ENCODE results near the gene ATOH8. TPM values are rescaled to one million over a fixed set of nuclear protein-coding genes. Genes with fewer than 3 reads are reported as not detected.

The ATOH8 gene
- polyA plus RNA-seq, 1 donor (not counting 4 experiments of a cell fraction or from before 2014, with no cell fraction given), result not detected

DNA sequence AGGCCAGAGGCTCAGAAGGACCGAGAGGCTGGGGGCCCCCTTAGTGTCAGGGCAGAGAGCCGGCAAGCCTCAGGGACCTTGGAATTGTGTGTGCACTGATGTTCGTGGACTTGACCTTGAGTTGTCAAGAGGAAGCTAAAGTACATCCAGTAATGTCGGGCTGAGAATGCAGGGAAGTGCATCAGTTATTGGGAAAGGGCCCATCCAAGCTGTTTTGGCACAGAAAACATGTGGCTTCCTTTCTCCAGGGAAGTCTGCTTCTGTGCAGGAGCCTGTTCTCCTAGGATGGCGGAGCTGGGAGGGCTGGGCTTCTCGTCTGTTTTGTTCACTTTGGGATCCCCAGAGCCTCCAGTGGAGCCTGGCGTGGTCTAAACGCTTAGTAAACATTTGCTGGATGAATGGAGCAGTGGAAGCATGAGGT lies 23.7 kb downstream of the ATOH8 start:
- DNase-seq (ENCODE audit: low read depth, low spot score) (no peak), FAIRE-seq (no peak)
- Histone ChIP-seq H2AFZ (ENCODE audit: control insufficient read depth, low read length) (no peak overlapping the region), H3K4me2 (ENCODE audit: control insufficient read depth, extremely low read depth, insufficient read depth, low read depth, low read length) (no peak overlapping the region), H3K9me1 (ENCODE audit: control insufficient read depth, extremely low read depth, insufficient read depth, low read length) (no peaks in the 10 kb centered on the region), H3K4me3 (ENCODE audit: control insufficient read depth in 2 of 3, extremely low read depth in 1 of 3, insufficient read depth in 2 of 3, low read depth in 1 of 3, low read length in 3 of 3) (no peak overlapping the region), H3K4me1 (ENCODE audit: control insufficient read depth, extremely low read depth, insufficient read depth, low read length) (peaks cover 7% of the 10 kb centered on the region), H3K79me2 (ENCODE audit: control insufficient read depth, insufficient read depth, low read length) (no peaks in the 10 kb centered on the region), H3K36me3 (ENCODE audit: control insufficient read depth in 2 of 2, extremely low read depth in 1 of 2, insufficient read depth in 2 of 2, low read length in 2 of 2) (no peaks in the 10 kb centered on the region), H3K27ac (ENCODE audit: control insufficient read depth, insufficient read depth, low read length) (no peak overlapping the region), H4K20me1 (ENCODE audit: control insufficient read depth, extremely low read depth, insufficient read depth, low read length) (no peaks in the 10 kb centered on the region), H3K27me3 (ENCODE audit: control insufficient read depth, extremely low read depth, insufficient read depth, low read length) (peaks cover 77% of the 10 kb centered on the region), H3K9ac (ENCODE audit: control insufficient read depth, extremely low read depth, insufficient read depth, low read length) (no peak overlapping the region), H3K9me3 (ENCODE audit: control insufficient read depth, low read depth, low read length) (no peaks in the 10 kb centered on the region)
- TF ChIP-seq EZH2 (IDR thresholded peaks at IDR 0.05; ENCODE audit: low read length), result no peak
- TF ChIP-seq, protein P1, sequence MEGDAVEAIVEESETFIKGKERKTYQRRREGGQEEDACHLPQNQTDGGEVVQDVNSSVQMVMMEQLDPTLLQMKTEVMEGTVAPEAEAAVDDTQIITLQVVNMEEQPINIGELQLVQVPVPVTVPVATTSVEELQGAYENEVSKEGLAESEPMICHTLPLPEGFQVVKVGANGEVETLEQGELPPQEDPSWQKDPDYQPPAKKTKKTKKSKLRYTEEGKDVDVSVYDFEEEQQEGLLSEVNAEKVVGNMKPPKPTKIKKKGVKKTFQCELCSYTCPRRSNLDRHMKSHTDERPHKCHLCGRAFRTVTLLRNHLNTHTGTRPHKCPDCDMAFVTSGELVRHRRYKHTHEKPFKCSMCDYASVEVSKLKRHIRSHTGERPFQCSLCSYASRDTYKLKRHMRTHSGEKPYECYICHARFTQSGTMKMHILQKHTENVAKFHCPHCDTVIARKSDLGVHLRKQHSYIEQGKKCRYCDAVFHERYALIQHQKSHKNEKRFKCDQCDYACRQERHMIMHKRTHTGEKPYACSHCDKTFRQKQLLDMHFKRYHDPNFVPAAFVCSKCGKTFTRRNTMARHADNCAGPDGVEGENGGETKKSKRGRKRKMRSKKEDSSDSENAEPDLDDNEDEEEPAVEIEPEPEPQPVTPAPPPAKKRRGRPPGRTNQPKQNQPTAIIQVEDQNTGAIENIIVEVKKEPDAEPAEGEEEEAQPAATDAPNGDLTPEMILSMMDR (optimal IDR thresholded peaks at IDR 0.05 in 1 of 3, IDR thresholded peaks at IDR 0.05 in 1 of 3, conservative IDR thresholded peaks at IDR 0.05 in 1 of 3; ENCODE audit: extremely low read depth in 1 of 3, insufficient read depth in 2 of 3, low read length in 3 of 3), result no peak
- dilution Hi-C loops (cut with MboI; ENCODE audit: extremely low pct_ligation_motif_present, low sequenced_read_pairs), result no loop called here

DNA sequence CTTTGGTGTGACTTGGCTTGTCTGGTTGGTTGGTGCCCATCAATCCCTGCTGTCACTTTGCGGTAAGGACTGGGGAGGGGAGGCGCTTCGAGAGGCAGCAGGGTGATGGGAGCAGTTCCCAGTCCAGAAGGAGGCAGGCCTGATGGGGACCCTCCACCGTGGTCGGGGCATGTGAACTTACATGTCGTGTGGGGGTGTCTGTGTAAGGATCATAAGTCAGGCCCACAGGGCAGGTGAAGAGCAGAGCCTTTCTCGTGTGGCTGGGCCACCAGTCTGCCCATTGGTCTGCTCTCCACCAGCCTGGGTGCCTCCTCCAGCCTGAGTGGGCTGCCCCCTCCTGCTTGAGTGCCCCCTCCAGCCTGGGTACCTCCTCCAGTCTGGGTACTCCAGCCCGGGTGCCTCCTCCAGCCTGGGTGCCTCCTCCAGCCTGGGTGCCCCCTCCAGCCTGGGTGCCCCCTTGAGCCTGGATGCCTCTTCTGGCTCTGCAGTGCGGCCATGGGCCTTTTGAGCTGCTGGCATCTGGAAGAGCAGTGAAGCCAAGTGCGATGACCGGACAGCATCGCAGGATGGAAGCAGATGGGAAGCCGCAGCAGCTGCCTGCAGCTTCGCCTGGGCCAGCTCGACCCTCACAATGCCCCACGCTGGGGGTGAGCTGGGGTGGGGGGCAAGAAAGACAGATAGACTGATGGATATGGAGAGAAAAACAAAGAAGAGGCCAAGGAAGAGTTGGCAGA lies 25.0 kb downstream of the ATOH8 start:
- Histone ChIP-seq H3K4me2 (ENCODE audit: control insufficient read depth, extremely low read depth, insufficient read depth, low read depth, low read length) (no peak overlapping the region), H2AFZ (ENCODE audit: control insufficient read depth, low read length) (no peak overlapping the region), H3K4me1 (ENCODE audit: control insufficient read depth, extremely low read depth, insufficient read depth, low read length) (no peaks in the 10 kb centered on the region), H3K27me3 (ENCODE audit: control insufficient read depth, extremely low read depth, insufficient read depth, low read length) (peaks cover 65% of the 10 kb centered on the region), H3K4me3 (ENCODE audit: control insufficient read depth in 2 of 3, extremely low read depth in 1 of 3, insufficient read depth in 2 of 3, low read depth in 1 of 3, low read length in 3 of 3) (no peak overlapping the region), H3K9me3 (ENCODE audit: control insufficient read depth, low read depth, low read length) (no peaks in the 10 kb centered on the region), H3K36me3 (ENCODE audit: control insufficient read depth in 2 of 2, extremely low read depth in 1 of 2, insufficient read depth in 2 of 2, low read length in 2 of 2) (no peaks in the 10 kb centered on the region), H3K9ac (ENCODE audit: control insufficient read depth, extremely low read depth, insufficient read depth, low read length) (no peak overlapping the region), H3K9me1 (ENCODE audit: control insufficient read depth, extremely low read depth, insufficient read depth, low read length) (no peaks in the 10 kb centered on the region), H3K27ac (ENCODE audit: control insufficient read depth, insufficient read depth, low read length) (no peak overlapping the region), H4K20me1 (ENCODE audit: control insufficient read depth, extremely low read depth, insufficient read depth, low read length) (no peaks in the 10 kb centered on the region), H3K79me2 (ENCODE audit: control insufficient read depth, insufficient read depth, low read length) (no peaks in the 10 kb centered on the region)
- dilution Hi-C loops (cut with MboI; ENCODE audit: extremely low pct_ligation_motif_present, low sequenced_read_pairs), result no loop called here
- no peak for TF ChIP-seq EZH2 (IDR thresholded peaks at IDR 0.05; ENCODE audit: low read length)
- TF ChIP-seq, protein P1 (optimal IDR thresholded peaks at IDR 0.05 in 1 of 3, IDR thresholded peaks at IDR 0.05 in 1 of 3, conservative IDR thresholded peaks at IDR 0.05 in 1 of 3; ENCODE audit: extremely low read depth in 1 of 3, insufficient read depth in 2 of 3, low read length in 3 of 3), result no peak
- DNase-seq (ENCODE audit: low read depth, low spot score) (no peak), FAIRE-seq (no peak)
